SU-DHL-6 (cell line): ENCODE measurements around the gene COL6A1.

Source experiments
- H2AFZ ChIP-seq: fragments of 200-600 bp; sonication (generic); 2 replicates; pipeline ENCODE4 v1.6.1; 2014; ENCODE audit warnings: low read depth, mild to moderate bottlenecking, moderate library complexity, mixed read lengths, antibody characterized with exemption, low read length; ENCODE audit not compliant: severe bottlenecking
- H3F3A ChIP-seq: fragments of 200-600 bp; shearing (Covaris generic); 2 replicates; pipeline ENCODE4 v1.6.0; 2016; ENCODE audit warnings: antibody characterized with exemption, mild to moderate bottlenecking; ENCODE audit not compliant: insufficient read depth
- H3K27ac ChIP-seq: fragments of 200-600 bp; sonication (generic); 2 replicates; pipeline ENCODE4 v1.5.1; 2016; ENCODE audit warnings: low read depth, mild to moderate bottlenecking, low read length, moderate library complexity, mixed read lengths
- H3K27me3 ChIP-seq: fragments of 200-600 bp; sonication (generic), shearing (Covaris generic); 2 replicates; pipeline ENCODE4 v1.6.0; 2014; ENCODE audit warnings: mild to moderate bottlenecking, low read length
- H3K36me3 ChIP-seq: fragments of 200-600 bp; sonication (generic); 2 replicates; pipeline ENCODE4 v1.6.1; 2014; ENCODE audit warnings: mild to moderate bottlenecking, low read length, mixed read lengths
- H3K4me2 ChIP-seq: fragments of 300-600, 200-600 bp; shearing (Covaris generic), sonication (generic); 2 replicates; pipeline ENCODE4 v1.6.0; 2014; ENCODE audit warnings: low read length, low read depth, mild to moderate bottlenecking; ENCODE audit not compliant: poor library complexity, severe bottlenecking
- H3K4me3 ChIP-seq: fragments of 200-600 bp; sonication (generic); 2 replicates; pipeline ENCODE4 v1.5.1; 2014; ENCODE audit warnings: antibody characterized with exemption, low read length, mild to moderate bottlenecking, mixed read lengths; ENCODE audit not compliant: insufficient read depth, poor library complexity, severe bottlenecking
- H3K79me2 ChIP-seq: fragments of 200-600 bp; sonication (generic); 2 replicates; pipeline ENCODE4 v1.6.1; 2014; ENCODE audit warnings: mild to moderate bottlenecking, low read length, moderate library complexity; ENCODE audit not compliant: insufficient read depth
- H3K9ac ChIP-seq: fragments of 200-600 bp; sonication (generic); 2 replicates; pipeline ENCODE4 v1.7.0; 2014; ENCODE audit warnings: mild to moderate bottlenecking, low read length
- H3K9me2 ChIP-seq: fragments of 200-600 bp; sonication (generic); replicated peaks from 2 replicates; pipeline ENCODE4 v1.6.1; 2014; ENCODE audit warnings: low read length; ENCODE audit not compliant: insufficient read depth
- H3K9me3 ChIP-seq: fragments of 200-600 bp; sonication (generic); 2 replicates; pipeline ENCODE4 v1.6.1; 2014; ENCODE audit warnings: low read length, mixed read lengths; ENCODE audit not compliant: insufficient read depth
- H4K20me1 ChIP-seq: fragments of 200-600 bp; sonication (generic); 2 replicates; pipeline ENCODE4 v1.6.1; 2014; ENCODE audit warnings: low read depth, mild to moderate bottlenecking, antibody characterized with exemption, low read length, moderate library complexity, mixed read lengths
- CTCF ChIP-seq: fragments of 200-600 bp; sonication (generic); IDR thresholded peaks from one replicate; pipeline ENCODE4 v1.5.1; 2017; ENCODE audit warnings: antibody characterized with exemption, mild to moderate bottlenecking, low read length, moderate library complexity; ENCODE audit not compliant: insufficient read depth, poor library complexity, severe bottlenecking
- EZH2phosphoT487 ChIP-seq: fragments of 200-600 bp; sonication (generic), shearing (Covaris generic); conservative IDR thresholded peaks from 2 replicates; pipeline ENCODE4 v1.6.1; 2018; ENCODE audit warnings: mild to moderate bottlenecking, antibody characterized with exemption, low read length, moderate library complexity, mixed read lengths

Gene COL6A1

DNA sequence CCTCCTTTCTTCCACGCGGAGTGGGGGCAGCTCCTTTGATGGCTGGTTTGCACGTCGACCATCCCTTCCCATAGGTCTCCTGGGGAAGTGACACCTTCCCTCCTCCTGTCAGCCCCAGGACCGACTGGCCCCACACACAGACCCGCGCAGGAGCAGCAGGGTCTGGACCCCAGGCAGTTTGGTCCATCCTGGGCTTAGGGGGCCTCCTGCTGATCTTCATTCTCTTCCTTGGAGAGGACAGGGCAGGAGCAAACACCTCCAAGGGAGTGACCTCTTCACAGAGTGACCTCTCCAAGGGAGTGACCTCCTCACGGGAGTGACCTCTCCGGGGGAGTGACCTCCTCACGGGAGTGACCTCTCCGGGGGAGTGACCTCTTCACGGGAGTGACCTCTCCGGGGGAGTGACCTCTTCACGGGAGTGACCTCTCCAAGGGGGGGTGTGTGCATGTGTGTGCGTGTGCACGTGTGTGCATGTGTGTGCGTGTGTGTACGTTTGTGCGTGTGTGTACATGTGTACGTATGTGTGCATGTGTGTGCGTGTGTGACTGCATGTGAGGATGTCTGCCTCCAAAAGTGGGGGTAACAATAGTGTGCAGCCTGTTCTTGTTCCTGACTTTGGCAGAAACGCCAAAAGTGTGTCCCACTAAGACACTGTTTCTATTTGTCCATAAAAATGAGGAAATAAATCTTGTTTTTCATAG, 29.8 kb downstream of the COL6A1 start:
- no peak for TF ChIP-seq CTCF
- TF ChIP-seq EZH2phosphoT487, result no peak
- H3K4me2 ChIP-seq, result no peak overlapping the region

DNA sequence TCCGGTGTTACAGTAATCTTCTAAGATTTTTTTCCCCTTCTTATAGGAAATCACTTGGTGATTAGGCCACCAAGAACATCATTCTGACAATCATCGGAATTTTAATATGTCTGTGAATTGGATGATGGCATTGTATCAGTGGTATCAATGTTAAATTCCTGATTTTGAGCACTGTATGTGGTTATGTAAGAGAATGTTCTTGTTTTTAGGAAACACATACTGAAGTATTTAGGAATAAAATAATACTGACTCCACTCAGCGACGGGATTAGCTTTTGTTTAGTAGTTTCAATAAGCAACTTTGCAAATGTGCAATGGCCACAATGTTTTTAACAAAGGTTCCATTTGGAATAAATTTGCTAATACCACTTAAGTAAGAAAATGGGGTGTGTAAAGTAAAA, 30.6 kb downstream of the COL6A1 start:
- H3K9ac ChIP-seq, result no peak overlapping the region
- no peak overlapping the region for H3K27ac ChIP-seq
- H3K27me3 ChIP-seq, result no peaks in the 10 kb centered on the region
- no peaks in the 10 kb centered on the region for H3K9me3 ChIP-seq
- TF ChIP-seq CTCF, result no peak
- no peak for TF ChIP-seq EZH2phosphoT487
- no peak overlapping the region for H2AFZ ChIP-seq
- H3K36me3 ChIP-seq, result no peaks in the 10 kb centered on the region
- H3K4me2 ChIP-seq, result no peak overlapping the region
- H3K4me3 ChIP-seq, result no peak overlapping the region
- no peaks in the 10 kb centered on the region for H3K9me2 ChIP-seq
- H4K20me1 ChIP-seq, result no peaks in the 10 kb centered on the region
- H3K79me2 ChIP-seq, result no peaks in the 10 kb centered on the region
- no peaks in the 10 kb centered on the region for H3F3A ChIP-seq

More for the DNA sequence above, 29.8 kb downstream of the COL6A1 start:
- Histone ChIP-seq H3K9me3 (no peaks in the 10 kb centered on the region), H4K20me1 (no peaks in the 10 kb centered on the region), H3K27me3 (no peaks in the 10 kb centered on the region), H3F3A (no peaks in the 10 kb centered on the region), H3K4me3 (no peak overlapping the region), H3K79me2 (no peaks in the 10 kb centered on the region), H3K9me2 (no peaks in the 10 kb centered on the region), H3K27ac (no peak overlapping the region), H2AFZ (no peak overlapping the region), H3K36me3 (no peaks in the 10 kb centered on the region), H3K9ac (no peak overlapping the region)

DNA sequence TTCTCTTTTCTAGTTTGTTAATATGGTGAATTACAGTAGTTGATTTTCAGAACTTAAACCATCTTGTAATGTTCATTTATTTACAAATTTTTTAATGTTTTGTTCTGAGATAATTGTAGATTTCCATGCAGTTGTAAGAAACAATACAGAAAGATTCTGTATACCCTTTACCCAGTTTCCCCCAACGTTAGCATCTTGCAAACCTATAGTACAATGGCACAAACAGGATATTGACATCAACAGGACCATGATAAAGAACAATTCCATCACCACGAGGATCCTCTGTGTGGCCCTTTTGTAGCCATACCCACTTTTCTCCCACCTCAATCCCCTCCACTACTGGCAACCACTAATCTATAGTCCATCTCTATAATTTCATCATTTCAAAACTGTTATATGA, 33.3 kb downstream of the COL6A1 start:
- Histone ChIP-seq H3K36me3 (no peaks in the 10 kb centered on the region), H3K9me2 (no peaks in the 10 kb centered on the region), H3K4me2 (no peak overlapping the region), H3K27ac (no peak overlapping the region), H4K20me1 (no peaks in the 10 kb centered on the region), H3K27me3 (no peaks in the 10 kb centered on the region), H3K9ac (no peak overlapping the region), H3F3A (no peaks in the 10 kb centered on the region), H3K79me2 (no peaks in the 10 kb centered on the region), H3K9me3 (no peaks in the 10 kb centered on the region), H2AFZ (no peak overlapping the region), H3K4me3 (no peak overlapping the region)
- no peak for TF ChIP-seq EZH2phosphoT487
- no peak for TF ChIP-seq CTCF
